Lower leg skin (tissue), 3 donors: Measurements from ENCODE around the gene EIF4H.

Experiments
- CTCF ChIP-seq, 3 donors: fragments of 450-650 bp; IDR thresholded peaks; one replicate each; pipeline ENCODE4 v1.5.1; 2016; ENCODE audit warnings: antibody characterized with exemption in 3 of 3, mild to moderate bottlenecking in 3 of 3, moderate library complexity in 2 of 3
- POLR2A ChIP-seq, 2 donors: fragments of 450-650 bp; IDR thresholded peaks; one replicate each; pipeline ENCODE4 v1.6.1; 2016 to 2017; ENCODE audit warnings: antibody characterized with exemption in 2 of 2, mild to moderate bottlenecking in 1 of 2, moderate library complexity in 1 of 2

- TF ChIP-seq CTCF (IDR thresholded peaks at IDR 0.05): no peak
- TF ChIP-seq POLR2A (IDR thresholded peaks at IDR 0.05): no peak
Observed at GRCh38 chr7:74148491-74148890, 25.7 kb upstream of the EIF4H start.
